K562 (cell line): Measurements from ENCODE around the gene TAC3. TPM values are rescaled to one million over a fixed set of nuclear protein-coding genes. Genes with fewer than 3 reads are reported as not detected.

Experiments
- CBX8 ChIP-seq: fragments of 200-600 bp; sonication (generic); IDR thresholded peaks from 2 replicates; pipeline ENCODE4 v1.6.1; 2012; ENCODE audit warnings: borderline replicate concordance, mixed run types, low read depth, mild to moderate bottlenecking, moderate library complexity, mixed read lengths, low read length, control low read depth, inconsistent platforms; ENCODE audit not compliant: poor library complexity, severe bottlenecking; ENCODE audit errors: extremely low read depth
- CTBP1 ChIP-seq: fragments of 450-650 bp; IDR thresholded peaks from 2 replicates; pipeline ENCODE4 v1.6.1; 2016; ENCODE audit warnings: borderline replicate concordance
- MAFG ChIP-seq: fragments of 450-650 bp; conservative IDR thresholded peaks from 2 replicates; pipeline ENCODE4 v1.6.1; 2016; ENCODE audit warnings: missing genetic modification characterization, missing compliant biosample characterization
- MTA1 ChIP-seq: fragments of 450-650 bp; IDR thresholded peaks from 2 replicates; pipeline ENCODE4 v1.6.1; 2017; ENCODE audit warnings: borderline replicate concordance
- POLR2H ChIP-seq: IDR thresholded peaks from 2 replicates; pipeline ENCODE4 v1.6.1; 2016; ENCODE audit warnings: missing genetic modification characterization, low read depth, mild to moderate bottlenecking, control low read depth, missing compliant biosample characterization, moderate library complexity
- RB1 ChIP-seq: fragments of 450-650 bp; IDR thresholded peaks from 2 replicates; pipeline ENCODE4 v1.6.1; 2017; ENCODE audit warnings: low read depth, mild to moderate bottlenecking
- SMARCE1 ChIP-seq: fragments of 450-650 bp; IDR thresholded peaks from 2 replicates; pipeline ENCODE4 v1.7.1; 2016; ENCODE audit warnings: mild to moderate bottlenecking
- SPI1 ChIP-seq: IDR thresholded peaks from 2 replicates; pipeline ENCODE4 v1.6.1; 2011; ENCODE audit warnings: low read depth, low read length, control low read depth, borderline replicate concordance
- ZNF785 ChIP-seq: fragments of 250-450 bp; sonication (Bioruptor Pico); IDR thresholded peaks from 2 replicates; pipeline ENCODE4 v1.4.0; 2020; ENCODE audit warnings: mild to moderate bottlenecking
- polyA plus RNA-seq, 8 experiments: library from polyadenylated mRNA; depleted of rRNA in 4 of 8; stranded (reverse) in 5 of 8; unstranded in 3 of 8; fragments of >200 nt; fragmentation: Nextera tagmentation in 2 of 8; fragmentation: Illumina TruSeq in 1 of 8; extraction: Ambion mirVana in 2 of 8; extraction: Trizol in 1 of 8; gene quantifications; 2 replicates each; pipeline versions ENCODE4 v1.2.1 to v1.2.3, GENCODE V29; 2011 to 2014; ENCODE audit warnings: inconsistent platforms in 1 of 8, missing spikeins in 1 of 8
- total RNA-seq, 7 experiments: library from RNA; depleted of rRNA in 6 of 7; stranded (reverse); fragments of >200 nt in 6 of 7; fragmentation: Illumina TruSeq in 2 of 7; extraction: Trizol in 2 of 7; gene quantifications; 2 replicates each; pipeline versions ENCODE4 v1.2.1 to v1.2.3, GENCODE V29; 2011 to 2021; ENCODE audit warnings: low replicate concordance in 1 of 7
- TF ChIP-seq, protein P1 (sequence below): fragments of 200-600 bp; sonication (generic); IDR thresholded peaks from one replicate; pipeline ENCODE4 v1.6.1; 2012; ENCODE audit warnings: mild to moderate bottlenecking, low read depth, low read length, inconsistent platforms
- TF ChIP-seq, protein P2 (sequence below): fragments of 450-650 bp; formaldehyde crosslinking; IDR thresholded peaks from 2 replicates; pipeline ENCODE4 v1.4.0; 2022; ENCODE audit warnings: mild to moderate bottlenecking, moderate library complexity
- TF ChIP-seq, protein P3 (sequence below): fragments of 450-650 bp; IDR thresholded peaks from 2 replicates; pipeline ENCODE4 v1.6.1; 2016; ENCODE audit warnings: missing biosample characterization, missing genetic modification characterization
- TF ChIP-seq, protein P4 (sequence below): fragments of 250-450 bp; sonication (Bioruptor Pico); IDR thresholded peaks from 2 replicates; pipeline ENCODE4 v1.8.0; 2022; ENCODE audit warnings: inconsistent platforms, mild to moderate bottlenecking, moderate library complexity, borderline replicate concordance

Gene TAC3
- total and polyA plus RNA-seq, 9 of the 15 experiments (the other 6 are each of a cell fraction or from before 2014, with no cell fraction given) = 0.29 to 2.8 (median 1.4) TPM

DNA sequence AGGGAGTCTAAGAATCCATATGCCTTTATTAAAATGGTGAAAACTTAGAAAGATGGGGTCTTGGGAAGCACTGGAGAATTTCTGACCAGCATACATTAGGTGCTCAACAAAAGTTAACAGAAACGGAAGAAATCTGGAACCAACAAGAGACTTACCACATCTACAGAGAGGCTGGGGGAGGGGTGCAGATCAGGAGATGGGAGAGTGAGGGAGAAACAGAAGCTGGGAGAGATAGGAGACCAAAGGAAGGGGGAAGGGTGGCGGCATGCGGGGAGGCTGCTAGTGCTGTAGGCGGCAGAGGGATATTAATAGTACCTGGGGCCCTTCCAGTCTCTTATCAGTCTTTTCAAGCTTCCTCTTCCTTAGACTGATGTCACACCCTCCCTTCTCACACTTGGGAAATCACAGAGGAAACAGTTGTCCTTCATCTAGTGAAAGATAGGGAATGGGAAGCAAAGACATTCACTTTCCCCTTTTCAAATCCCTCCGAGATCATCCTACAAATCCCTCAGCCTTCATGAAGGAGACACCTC lies 28.1 kb downstream of the TAC3 start (continued):
- TF ChIP-seq, protein P1, sequence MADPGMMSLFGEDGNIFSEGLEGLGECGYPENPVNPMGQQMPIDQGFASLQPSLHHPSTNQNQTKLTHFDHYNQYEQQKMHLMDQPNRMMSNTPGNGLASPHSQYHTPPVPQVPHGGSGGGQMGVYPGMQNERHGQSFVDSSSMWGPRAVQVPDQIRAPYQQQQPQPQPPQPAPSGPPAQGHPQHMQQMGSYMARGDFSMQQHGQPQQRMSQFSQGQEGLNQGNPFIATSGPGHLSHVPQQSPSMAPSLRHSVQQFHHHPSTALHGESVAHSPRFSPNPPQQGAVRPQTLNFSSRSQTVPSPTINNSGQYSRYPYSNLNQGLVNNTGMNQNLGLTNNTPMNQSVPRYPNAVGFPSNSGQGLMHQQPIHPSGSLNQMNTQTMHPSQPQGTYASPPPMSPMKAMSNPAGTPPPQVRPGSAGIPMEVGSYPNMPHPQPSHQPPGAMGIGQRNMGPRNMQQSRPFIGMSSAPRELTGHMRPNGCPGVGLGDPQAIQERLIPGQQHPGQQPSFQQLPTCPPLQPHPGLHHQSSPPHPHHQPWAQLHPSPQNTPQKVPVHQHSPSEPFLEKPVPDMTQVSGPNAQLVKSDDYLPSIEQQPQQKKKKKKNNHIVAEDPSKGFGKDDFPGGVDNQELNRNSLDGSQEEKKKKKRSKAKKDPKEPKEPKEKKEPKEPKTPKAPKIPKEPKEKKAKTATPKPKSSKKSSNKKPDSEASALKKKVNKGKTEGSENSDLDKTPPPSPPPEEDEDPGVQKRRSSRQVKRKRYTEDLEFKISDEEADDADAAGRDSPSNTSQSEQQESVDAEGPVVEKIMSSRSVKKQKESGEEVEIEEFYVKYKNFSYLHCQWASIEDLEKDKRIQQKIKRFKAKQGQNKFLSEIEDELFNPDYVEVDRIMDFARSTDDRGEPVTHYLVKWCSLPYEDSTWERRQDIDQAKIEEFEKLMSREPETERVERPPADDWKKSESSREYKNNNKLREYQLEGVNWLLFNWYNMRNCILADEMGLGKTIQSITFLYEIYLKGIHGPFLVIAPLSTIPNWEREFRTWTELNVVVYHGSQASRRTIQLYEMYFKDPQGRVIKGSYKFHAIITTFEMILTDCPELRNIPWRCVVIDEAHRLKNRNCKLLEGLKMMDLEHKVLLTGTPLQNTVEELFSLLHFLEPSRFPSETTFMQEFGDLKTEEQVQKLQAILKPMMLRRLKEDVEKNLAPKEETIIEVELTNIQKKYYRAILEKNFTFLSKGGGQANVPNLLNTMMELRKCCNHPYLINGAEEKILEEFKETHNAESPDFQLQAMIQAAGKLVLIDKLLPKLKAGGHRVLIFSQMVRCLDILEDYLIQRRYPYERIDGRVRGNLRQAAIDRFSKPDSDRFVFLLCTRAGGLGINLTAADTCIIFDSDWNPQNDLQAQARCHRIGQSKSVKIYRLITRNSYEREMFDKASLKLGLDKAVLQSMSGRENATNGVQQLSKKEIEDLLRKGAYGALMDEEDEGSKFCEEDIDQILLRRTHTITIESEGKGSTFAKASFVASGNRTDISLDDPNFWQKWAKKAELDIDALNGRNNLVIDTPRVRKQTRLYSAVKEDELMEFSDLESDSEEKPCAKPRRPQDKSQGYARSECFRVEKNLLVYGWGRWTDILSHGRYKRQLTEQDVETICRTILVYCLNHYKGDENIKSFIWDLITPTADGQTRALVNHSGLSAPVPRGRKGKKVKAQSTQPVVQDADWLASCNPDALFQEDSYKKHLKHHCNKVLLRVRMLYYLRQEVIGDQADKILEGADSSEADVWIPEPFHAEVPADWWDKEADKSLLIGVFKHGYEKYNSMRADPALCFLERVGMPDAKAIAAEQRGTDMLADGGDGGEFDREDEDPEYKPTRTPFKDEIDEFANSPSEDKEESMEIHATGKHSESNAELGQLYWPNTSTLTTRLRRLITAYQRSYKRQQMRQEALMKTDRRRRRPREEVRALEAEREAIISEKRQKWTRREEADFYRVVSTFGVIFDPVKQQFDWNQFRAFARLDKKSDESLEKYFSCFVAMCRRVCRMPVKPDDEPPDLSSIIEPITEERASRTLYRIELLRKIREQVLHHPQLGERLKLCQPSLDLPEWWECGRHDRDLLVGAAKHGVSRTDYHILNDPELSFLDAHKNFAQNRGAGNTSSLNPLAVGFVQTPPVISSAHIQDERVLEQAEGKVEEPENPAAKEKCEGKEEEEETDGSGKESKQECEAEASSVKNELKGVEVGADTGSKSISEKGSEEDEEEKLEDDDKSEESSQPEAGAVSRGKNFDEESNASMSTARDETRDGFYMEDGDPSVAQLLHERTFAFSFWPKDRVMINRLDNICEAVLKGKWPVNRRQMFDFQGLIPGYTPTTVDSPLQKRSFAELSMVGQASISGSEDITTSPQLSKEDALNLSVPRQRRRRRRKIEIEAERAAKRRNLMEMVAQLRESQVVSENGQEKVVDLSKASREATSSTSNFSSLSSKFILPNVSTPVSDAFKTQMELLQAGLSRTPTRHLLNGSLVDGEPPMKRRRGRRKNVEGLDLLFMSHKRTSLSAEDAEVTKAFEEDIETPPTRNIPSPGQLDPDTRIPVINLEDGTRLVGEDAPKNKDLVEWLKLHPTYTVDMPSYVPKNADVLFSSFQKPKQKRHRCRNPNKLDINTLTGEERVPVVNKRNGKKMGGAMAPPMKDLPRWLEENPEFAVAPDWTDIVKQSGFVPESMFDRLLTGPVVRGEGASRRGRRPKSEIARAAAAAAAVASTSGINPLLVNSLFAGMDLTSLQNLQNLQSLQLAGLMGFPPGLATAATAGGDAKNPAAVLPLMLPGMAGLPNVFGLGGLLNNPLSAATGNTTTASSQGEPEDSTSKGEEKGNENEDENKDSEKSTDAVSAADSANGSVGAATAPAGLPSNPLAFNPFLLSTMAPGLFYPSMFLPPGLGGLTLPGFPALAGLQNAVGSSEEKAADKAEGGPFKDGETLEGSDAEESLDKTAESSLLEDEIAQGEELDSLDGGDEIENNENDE = no peak
- TF ChIP-seq CTBP1 (peak; percentile 97; the same call in 1 of the 2 replicates), MTA1 (peak; percentile 92; the same call in 1 of the 2 replicates), MAFG (0 out of 2 replicates have a peak, but pooled peaks have one; percentile 4), POLR2H (tag) (no peak), SMARCE1 (peak; percentile 98), RB1 (peak; percentile 25; the same call in 1 of the 2 replicates), ZNF785 (CRISPR knock-in tag) (no peak), SPI1 (peak; percentile 38; the same call in 1 of the 2 replicates), CBX8 (no peak)
- TF ChIP-seq, protein P2, sequence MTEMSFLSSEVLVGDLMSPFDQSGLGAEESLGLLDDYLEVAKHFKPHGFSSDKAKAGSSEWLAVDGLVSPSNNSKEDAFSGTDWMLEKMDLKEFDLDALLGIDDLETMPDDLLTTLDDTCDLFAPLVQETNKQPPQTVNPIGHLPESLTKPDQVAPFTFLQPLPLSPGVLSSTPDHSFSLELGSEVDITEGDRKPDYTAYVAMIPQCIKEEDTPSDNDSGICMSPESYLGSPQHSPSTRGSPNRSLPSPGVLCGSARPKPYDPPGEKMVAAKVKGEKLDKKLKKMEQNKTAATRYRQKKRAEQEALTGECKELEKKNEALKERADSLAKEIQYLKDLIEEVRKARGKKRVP (CRISPR knock-in tag) = peak; percentile 59; the same call in 1 of the 2 replicates
- TF ChIP-seq, protein P3, sequence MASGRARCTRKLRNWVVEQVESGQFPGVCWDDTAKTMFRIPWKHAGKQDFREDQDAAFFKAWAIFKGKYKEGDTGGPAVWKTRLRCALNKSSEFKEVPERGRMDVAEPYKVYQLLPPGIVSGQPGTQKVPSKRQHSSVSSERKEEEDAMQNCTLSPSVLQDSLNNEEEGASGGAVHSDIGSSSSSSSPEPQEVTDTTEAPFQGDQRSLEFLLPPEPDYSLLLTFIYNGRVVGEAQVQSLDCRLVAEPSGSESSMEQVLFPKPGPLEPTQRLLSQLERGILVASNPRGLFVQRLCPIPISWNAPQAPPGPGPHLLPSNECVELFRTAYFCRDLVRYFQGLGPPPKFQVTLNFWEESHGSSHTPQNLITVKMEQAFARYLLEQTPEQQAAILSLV (tag) = no peak
- TF ChIP-seq, protein P4, sequence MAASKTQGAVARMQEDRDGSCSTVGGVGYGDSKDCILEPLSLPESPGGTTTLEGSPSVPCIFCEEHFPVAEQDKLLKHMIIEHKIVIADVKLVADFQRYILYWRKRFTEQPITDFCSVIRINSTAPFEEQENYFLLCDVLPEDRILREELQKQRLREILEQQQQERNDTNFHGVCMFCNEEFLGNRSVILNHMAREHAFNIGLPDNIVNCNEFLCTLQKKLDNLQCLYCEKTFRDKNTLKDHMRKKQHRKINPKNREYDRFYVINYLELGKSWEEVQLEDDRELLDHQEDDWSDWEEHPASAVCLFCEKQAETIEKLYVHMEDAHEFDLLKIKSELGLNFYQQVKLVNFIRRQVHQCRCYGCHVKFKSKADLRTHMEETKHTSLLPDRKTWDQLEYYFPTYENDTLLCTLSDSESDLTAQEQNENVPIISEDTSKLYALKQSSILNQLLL (CRISPR knock-in tag) = no peak
